Measurements from ENCODE around the gene FCRL5. TPM values are rescaled to one million over a fixed set of nuclear protein-coding genes. Genes with fewer than 3 reads are reported as not detected.
"Not testable (repeated sequence)": the region's sequence is repeated elsewhere in the genome, so short reads cannot be mapped to it uniquely, and the experiment has no call there.

Gene FCRL5
- total RNA-seq, 1 donor from 2014 or later: 0.72 TPM

DNA sequence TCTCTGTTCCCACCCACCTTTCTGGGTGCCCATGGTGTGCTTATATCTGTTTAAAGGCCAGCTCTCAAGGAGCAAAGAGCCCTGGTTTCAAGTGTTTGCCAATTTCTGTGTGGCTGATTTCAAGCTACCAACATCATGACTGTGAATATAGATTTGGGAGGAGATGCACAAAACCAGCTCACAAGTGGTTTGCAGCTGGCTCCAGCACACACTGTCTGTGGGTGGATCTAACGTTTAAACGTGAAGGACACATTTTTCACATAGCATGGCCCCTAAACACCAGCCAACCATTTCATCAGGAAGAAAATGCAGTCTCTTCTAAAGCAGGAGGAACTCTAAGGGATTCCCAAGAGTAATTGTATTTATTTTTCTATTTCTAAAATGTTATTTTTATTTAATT lies 65.2 kb downstream of the FCRL5 start:
- ATAC-seq: no peak

DNA sequence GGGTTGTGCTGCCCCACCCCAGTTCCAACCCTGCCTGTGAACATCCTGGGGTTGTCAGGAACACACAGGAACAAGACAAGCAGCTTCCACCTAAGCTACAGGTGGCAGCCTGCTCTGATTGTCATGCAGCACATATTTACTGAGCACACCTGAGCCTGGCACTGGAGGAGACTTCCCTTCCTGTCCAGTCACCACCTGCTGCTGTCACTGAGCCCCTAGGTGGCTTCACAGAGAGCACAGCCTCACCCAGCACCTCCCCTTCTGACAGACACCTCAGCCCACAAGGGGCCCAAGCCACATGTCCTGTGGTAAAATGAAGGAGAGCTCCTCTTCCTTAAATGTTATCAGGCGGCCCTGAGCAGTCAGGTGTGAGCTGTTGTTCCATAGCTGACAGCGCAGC lies 65.9 kb downstream of the FCRL5 start:
- not testable (repeated sequence) for ATAC-seq

DNA sequence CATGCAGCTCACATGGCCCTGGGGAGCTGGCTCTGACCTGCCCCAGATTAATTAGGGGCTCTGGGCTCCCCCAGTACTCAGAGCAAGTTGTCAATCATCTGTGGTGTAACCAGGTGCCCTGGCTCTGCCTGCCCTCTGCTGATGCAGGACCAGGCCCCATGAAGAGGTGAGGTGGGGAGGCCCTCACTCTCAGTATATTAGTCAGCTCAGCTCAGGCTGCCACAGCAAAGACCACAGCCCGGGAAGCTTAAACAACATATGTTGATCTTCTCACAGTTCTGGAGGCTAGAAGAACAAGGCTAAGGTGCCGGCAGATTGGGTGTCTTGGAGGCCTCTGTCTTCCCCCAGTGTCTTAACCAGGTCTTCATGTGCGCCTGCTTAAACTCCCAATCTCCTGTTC lies 66.5 kb downstream of the FCRL5 start:
- no peak for ATAC-seq

GRCh38 chr1:157484573-157484972 lies 67.7 kb downstream of the FCRL5 start:
- ATAC-seq: no peak

DNA sequence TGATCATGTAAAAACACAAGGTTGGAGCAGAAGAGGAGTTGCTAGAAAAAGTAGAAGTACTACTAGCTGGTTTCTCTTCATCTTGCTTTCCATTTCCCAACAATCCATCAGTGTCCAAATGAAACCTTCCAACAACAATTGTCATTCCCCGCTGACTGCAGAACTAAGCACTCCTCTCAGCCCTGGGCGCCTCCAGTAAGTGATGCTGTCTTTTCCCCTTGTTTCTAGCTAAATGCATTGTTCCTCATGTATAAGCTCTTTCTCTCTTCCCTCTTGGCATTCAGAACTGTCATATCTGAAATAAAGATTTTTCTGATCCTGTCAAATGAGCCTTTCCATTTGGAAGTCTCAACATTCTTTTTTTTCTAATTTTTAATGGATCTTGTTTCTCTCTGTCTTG lies 68.7 kb downstream of the FCRL5 start:
- ATAC-seq: no peak

DNA sequence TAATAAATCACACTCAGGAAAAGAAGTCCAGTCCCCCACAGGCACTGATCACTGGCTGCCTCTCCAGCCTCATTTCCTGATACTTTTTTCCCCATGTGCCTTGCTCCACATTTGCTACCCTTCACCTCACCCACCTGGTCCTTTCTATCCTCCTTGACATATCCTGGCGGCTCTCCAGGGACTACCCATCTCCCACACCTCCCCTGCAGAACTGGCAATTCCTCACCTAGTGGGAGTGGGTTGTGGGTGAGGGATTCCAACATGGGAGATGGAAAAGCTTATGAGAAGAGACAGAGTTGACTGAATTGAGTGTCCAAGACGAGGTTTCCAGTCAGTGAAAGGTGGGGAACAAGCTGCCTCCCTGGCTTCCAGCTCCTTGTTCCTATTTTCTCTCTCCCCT lies 69.6 kb downstream of the FCRL5 start:
- no peak for ATAC-seq

DNA sequence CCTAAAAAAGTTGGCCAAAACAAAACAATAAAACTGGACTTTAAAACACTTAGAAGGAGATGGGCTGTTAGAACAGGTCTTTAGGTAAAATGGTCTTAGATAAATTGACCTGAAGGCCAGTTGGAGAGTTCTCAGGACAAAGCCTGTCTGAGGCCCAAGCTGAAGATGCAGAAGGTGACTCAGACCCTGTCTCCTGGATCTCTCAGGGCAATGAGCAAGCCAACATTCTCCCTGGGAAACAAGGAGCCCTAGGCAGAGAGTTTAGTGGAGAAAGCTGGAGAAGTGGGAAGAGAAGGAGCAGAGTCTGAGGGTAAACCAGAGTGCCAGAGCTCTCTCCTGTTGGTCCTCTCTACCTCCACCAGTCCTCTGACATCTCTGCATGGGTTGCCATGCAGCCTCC lies 70.1 kb downstream of the FCRL5 start:
- no peak for ATAC-seq

- ATAC-seq: no peak
Observed at GRCh38 chr1:157478030-157478429, 74.3 kb downstream of the FCRL5 start.

DNA sequence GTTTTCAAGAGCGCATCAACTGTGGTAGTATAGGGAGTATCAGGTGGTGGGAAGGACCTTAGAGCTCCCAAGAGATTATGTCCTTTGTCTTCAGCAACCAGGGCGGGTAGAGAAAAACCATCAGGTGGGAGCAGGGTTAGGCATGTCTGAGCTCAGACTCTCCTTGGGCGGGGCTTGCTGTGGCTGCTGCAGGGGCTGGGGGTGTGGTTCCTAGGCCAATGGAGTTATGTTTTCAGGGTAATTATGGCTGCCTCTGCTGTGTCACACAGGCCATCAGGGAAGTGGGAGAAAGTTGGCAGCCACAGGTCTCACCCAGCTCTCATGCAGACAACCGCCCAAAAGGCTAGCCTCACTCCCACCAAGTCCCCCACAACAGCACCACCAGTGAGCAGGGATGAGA lies 74.9 kb downstream of the FCRL5 start:
- ATAC-seq: no peak

DNA sequence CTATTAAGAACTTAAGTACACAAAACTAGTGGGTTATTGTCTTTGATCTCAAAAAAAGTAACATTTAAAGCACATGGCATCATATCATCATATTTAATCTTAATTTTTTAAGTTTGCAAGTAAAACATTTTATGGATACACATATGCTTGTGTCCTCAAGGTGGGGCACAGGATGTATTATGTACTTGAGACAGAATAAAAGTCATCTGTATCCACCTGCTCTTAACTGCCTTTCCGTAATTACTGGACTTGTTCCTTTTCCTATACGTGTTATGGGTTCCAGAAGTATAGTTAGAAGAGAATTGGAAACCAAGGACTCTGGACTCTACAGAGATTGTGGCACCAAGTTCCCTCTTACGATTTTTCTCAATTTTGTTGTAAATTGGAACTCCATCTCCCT lies 79.4 kb downstream of the FCRL5 start:
- no peak for ATAC-seq

- no peak for ATAC-seq
Observed at GRCh38 chr1:157472056-157472701, 80.1 kb downstream of the FCRL5 start.

GRCh38 chr1:157471531-157471930 lies 80.8 kb downstream of the FCRL5 start:
- no peak for ATAC-seq

DNA sequence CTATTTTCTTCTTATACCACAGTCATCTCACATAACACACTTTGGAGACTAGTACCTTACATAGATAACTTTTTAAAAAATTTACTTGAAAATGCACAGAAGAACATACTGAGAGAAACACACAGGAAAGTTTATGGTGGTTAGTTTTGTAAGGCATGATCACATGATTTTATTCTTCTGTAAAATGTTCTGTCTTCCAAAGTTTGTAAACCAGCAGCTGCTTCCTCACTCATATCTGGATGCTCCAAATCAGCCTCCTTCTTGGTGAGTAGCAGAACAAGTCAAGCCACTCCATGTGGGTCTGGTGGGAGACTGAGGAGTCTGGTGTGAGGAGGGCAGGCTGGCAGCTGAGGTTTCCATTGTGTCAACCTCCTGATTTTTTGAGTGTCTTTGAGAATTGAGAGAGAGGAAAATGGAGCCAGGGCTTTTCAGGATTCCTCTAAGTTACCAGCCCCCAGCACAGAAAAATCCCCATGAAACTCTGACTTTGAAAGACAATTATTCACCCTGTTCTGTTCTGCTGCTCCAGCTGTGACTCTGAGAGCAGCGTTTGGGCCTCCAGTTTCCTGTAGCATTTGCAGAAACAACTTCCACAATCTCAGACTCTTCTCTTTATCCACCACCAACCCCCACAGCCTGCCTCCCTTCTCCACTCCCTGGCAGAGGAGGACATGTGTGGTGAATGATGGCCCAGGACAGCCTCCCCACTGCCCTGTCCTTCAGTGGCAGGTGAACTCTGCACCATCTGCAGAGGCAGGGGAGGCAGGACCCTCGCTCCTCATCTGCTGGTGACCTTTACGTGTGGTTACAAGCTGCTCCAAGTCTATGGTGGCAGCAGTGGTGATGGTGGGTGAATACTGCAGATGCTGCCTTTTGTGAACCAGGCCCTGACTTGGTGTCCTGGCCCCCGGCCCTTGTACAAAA lies 82.3 kb downstream of the FCRL5 start:
- ATAC-seq: no peak

GRCh38 chr1:157469300-157469699 lies 83.0 kb downstream of the FCRL5 start:
- ATAC-seq: no peak

DNA sequence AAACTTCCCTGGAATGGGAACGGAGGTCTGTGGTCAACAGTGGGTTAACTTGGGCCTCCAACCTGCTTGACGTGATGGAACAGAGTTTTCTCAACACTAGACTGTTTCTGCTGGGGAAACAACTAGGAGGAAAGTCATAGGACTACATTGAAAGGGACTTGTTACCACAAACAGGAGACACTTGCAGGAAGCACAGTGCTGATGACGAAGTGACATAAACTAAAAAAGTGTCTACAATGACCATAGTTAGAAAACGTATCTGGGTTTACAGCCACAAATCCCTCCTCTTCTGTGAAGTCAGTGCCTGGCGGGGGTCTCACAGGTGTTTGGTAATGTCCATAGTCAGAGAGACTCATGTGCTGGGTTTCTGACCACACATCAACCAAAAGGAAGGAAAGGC lies 86.3 kb downstream of the FCRL5 start:
- no peak for ATAC-seq

Other genes starting within 250 kb of the FCRL5 start
- 0.04 TPM for gene FCRL4, start 45.6 kb upstream of the FCRL5 start, total RNA-seq
- 0.20 TPM for gene FCRL3, start 148.3 kb upstream of the FCRL5 start, total RNA-seq
- gene FCRL2, start 224.6 kb upstream of the FCRL5 start, total RNA-seq: 0.56 TPM